NCI-H510A (cell line): ENCODE results near the gene C2CD4C.
"Not testable (repeated sequence)": the region's sequence is repeated elsewhere in the genome, so short reads cannot be mapped to it uniquely, and the experiment has no call there.

Experiments used
- DNase-seq: peaks from one replicate; lab custom pipeline; 2025; lab: John Stamatoyannopoulos, UW

Gene C2CD4C

GRCh38 chr19:398719-399118, 10.2 kb downstream of the C2CD4C start:
- no peak for DNase-seq

- no peak for DNase-seq
Measured at GRCh38 chr19:397941-398706, 10.8 kb downstream of the C2CD4C start.

GRCh38 chr19:397321-397720, 11.6 kb downstream of the C2CD4C start:
- no peak for DNase-seq

- no peak for DNase-seq
Measured at GRCh38 chr19:395467-395866, 13.5 kb downstream of the C2CD4C start.

- DNase-seq = not testable (repeated sequence)
Measured at GRCh38 chr19:394857-395256, 14.1 kb downstream of the C2CD4C start.

GRCh38 chr19:393560-393959, 15.4 kb downstream of the C2CD4C start:
- not testable (repeated sequence) for DNase-seq

GRCh38 chr19:392375-392970, 16.5 kb downstream of the C2CD4C start:
- DNase-seq = no peak

GRCh38 chr19:391726-392374, 17.1 kb downstream of the C2CD4C start:
- no peak for DNase-seq

GRCh38 chr19:391207-391557, 17.8 kb downstream of the C2CD4C start:
- no peak for DNase-seq

- no peak for DNase-seq
Measured at GRCh38 chr19:390386-391206, 18.4 kb downstream of the C2CD4C start.

GRCh38 chr19:389935-390289, 19.0 kb downstream of the C2CD4C start:
- DNase-seq = no peak

- DNase-seq = no peak
Measured at GRCh38 chr19:389255-389934, 19.6 kb downstream of the C2CD4C start.

GRCh38 chr19:388691-389090, 20.3 kb downstream of the C2CD4C start:
- DNase-seq = no peak

GRCh38 chr19:387777-388176, 21.2 kb downstream of the C2CD4C start:
- DNase-seq = no peak

- DNase-seq = not testable (repeated sequence)
Measured at GRCh38 chr19:386632-387301, 22.2 kb downstream of the C2CD4C start.

GRCh38 chr19:386189-386588, 22.8 kb downstream of the C2CD4C start:
- not testable (repeated sequence) for DNase-seq

GRCh38 chr19:384799-385169, 24.2 kb downstream of the C2CD4C start:
- DNase-seq = no peak

- DNase-seq = no peak
Measured at GRCh38 chr19:383922-384798, 24.8 kb downstream of the C2CD4C start.

GRCh38 chr19:383040-383439, 25.9 kb downstream of the C2CD4C start:
- no peak for DNase-seq

- DNase-seq = not testable (repeated sequence)
Measured at GRCh38 chr19:382578-382977, 26.4 kb downstream of the C2CD4C start.
